ENCODE results near the gene ICA1.

DNA sequence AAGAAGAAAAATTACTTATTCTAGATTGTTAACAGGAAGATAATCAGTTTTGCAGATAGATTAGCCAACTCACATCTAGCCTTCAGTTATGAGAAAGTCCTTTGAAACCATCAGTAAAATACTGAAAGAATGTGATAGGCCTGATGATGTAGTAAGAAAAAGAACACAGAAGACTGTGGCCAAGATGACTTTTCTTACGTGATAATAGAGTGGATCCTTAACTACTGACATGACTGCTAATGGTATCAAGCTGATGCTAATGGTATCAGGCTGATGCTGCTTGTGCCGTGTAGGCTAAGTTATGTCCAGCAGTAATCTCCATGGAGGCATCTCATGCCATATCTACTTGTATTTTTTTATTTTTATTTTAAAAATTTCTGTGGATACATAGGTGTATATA, 179.2 kb downstream of the ICA1 start:
- TF ChIP-seq, protein P1, sequence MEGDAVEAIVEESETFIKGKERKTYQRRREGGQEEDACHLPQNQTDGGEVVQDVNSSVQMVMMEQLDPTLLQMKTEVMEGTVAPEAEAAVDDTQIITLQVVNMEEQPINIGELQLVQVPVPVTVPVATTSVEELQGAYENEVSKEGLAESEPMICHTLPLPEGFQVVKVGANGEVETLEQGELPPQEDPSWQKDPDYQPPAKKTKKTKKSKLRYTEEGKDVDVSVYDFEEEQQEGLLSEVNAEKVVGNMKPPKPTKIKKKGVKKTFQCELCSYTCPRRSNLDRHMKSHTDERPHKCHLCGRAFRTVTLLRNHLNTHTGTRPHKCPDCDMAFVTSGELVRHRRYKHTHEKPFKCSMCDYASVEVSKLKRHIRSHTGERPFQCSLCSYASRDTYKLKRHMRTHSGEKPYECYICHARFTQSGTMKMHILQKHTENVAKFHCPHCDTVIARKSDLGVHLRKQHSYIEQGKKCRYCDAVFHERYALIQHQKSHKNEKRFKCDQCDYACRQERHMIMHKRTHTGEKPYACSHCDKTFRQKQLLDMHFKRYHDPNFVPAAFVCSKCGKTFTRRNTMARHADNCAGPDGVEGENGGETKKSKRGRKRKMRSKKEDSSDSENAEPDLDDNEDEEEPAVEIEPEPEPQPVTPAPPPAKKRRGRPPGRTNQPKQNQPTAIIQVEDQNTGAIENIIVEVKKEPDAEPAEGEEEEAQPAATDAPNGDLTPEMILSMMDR (IDR thresholded peaks at IDR 0.05): no peak
- no peak for TF ChIP-seq POLR2AphosphoS5 (IDR thresholded peaks at IDR 0.05)

Measured in breast epithelium (tissue), 3 donors.